Measurements from ENCODE around the gene TCF7L2. TPM values are rescaled to one million over a fixed set of nuclear protein-coding genes. Genes with fewer than 3 reads are reported as not detected.

Gene TCF7L2
- total RNA-seq, 2 experiments from 2014 or later = 1.3 to 8.5 TPM

- DNase-seq (ENCODE audit: low spot score) = peak; percentile 52
- peak overlapping the region; percentile 81 for H3K4me2 ChIP-seq (ENCODE audit: low read length)
- CTCF ChIA-PET (ENCODE audit: unreplicated experiment) = no interaction called here
- BruUV-seq (replicated peaks) = no TSS peak
- H3K79me2 ChIP-seq (ENCODE audit: insufficient read depth, low read depth, low read length) = no peaks in the 10 kb centered on the region
- TF ChIP-seq EZH2phosphoT487 (IDR thresholded peaks at IDR 0.05; ENCODE audit: borderline replicate concordance, low read depth, low read length) = no peak
- TF ChIP-seq, protein P1, sequence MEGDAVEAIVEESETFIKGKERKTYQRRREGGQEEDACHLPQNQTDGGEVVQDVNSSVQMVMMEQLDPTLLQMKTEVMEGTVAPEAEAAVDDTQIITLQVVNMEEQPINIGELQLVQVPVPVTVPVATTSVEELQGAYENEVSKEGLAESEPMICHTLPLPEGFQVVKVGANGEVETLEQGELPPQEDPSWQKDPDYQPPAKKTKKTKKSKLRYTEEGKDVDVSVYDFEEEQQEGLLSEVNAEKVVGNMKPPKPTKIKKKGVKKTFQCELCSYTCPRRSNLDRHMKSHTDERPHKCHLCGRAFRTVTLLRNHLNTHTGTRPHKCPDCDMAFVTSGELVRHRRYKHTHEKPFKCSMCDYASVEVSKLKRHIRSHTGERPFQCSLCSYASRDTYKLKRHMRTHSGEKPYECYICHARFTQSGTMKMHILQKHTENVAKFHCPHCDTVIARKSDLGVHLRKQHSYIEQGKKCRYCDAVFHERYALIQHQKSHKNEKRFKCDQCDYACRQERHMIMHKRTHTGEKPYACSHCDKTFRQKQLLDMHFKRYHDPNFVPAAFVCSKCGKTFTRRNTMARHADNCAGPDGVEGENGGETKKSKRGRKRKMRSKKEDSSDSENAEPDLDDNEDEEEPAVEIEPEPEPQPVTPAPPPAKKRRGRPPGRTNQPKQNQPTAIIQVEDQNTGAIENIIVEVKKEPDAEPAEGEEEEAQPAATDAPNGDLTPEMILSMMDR (conservative IDR thresholded peaks at IDR 0.05; ENCODE audit: low read length) = no peak
- H3K4me1 ChIP-seq (ENCODE audit: insufficient read depth, low read length, poor library complexity, severe bottlenecking) = peaks cover 16% of the 10 kb centered on the region
- intact Hi-C loops (cut with micrococcal nuclease; ENCODE audit: unreplicated experiment) = loop anchor here (5.0 kb wide), 2 partner anchors 726 to 769 kb away; partner anchors contain the start of genes CASP7 and GPAM
- peak overlapping the region; percentile 75 for H3K4me3 ChIP-seq (ENCODE audit: low read depth, low read length, poor library complexity, severe bottlenecking)
- H3K9me2 ChIP-seq (ENCODE audit: insufficient read depth, low read length) = no peaks in the 10 kb centered on the region
- no peaks in the 10 kb centered on the region for H3K36me3 ChIP-seq (ENCODE audit: insufficient read depth, low read length)
- peak overlapping the region; percentile 44 for H3K27ac ChIP-seq (ENCODE audit: low read depth, low read length, poor library complexity, severe bottlenecking)
- H2AFZ ChIP-seq (ENCODE audit: low read length) = peak overlapping the region; percentile 70
- POLR2A ChIA-PET = no interaction called here
- H3K9me3 ChIP-seq (ENCODE audit: low read length) = no peaks in the 10 kb centered on the region
- H4K20me1 ChIP-seq (ENCODE audit: insufficient read depth, low read length) = no peaks in the 10 kb centered on the region
Observed at GRCh38 chr10:112950714-112951358, 789 bp downstream of the TCF7L2 start.

GRCh38 chr10:112951359-112952281 is 1.6 kb downstream of the TCF7L2 start:
- peak; percentile 37 for DNase-seq (ENCODE audit: low spot score)
- H3K27ac ChIP-seq (ENCODE audit: low read depth, low read length, poor library complexity, severe bottlenecking) = no peak overlapping the region
- intact Hi-C loops (cut with micrococcal nuclease; ENCODE audit: unreplicated experiment) = loop anchor here (5.0 kb wide), 2 partner anchors 726 to 769 kb away; partner anchors contain the start of genes CASP7 and GPAM
- no peaks in the 10 kb centered on the region for H4K20me1 ChIP-seq (ENCODE audit: insufficient read depth, low read length)
- H3K4me2 ChIP-seq (ENCODE audit: low read length) = peak overlapping the region; percentile 88
- H3K9me2 ChIP-seq (ENCODE audit: insufficient read depth, low read length) = no peaks in the 10 kb centered on the region
- H3K4me3 ChIP-seq (ENCODE audit: low read depth, low read length, poor library complexity, severe bottlenecking) = peak overlapping the region; percentile 75
- ChIA-PET POLR2A (no interaction called here), CTCF (ENCODE audit: unreplicated experiment) (no interaction called here)
- H2AFZ ChIP-seq (ENCODE audit: low read length) = peak overlapping the region; percentile 73
- H3K4me1 ChIP-seq (ENCODE audit: insufficient read depth, low read length, poor library complexity, severe bottlenecking) = peaks cover 19% of the 10 kb centered on the region
- H3K36me3 ChIP-seq (ENCODE audit: insufficient read depth, low read length) = no peaks in the 10 kb centered on the region
- H3K9me3 ChIP-seq (ENCODE audit: low read length) = no peaks in the 10 kb centered on the region
- no TSS peak for BruUV-seq (replicated peaks)
- TF ChIP-seq EZH2phosphoT487 (IDR thresholded peaks at IDR 0.05; ENCODE audit: borderline replicate concordance, low read depth, low read length) = no peak
- TF ChIP-seq, protein P1 (conservative IDR thresholded peaks at IDR 0.05; ENCODE audit: low read length) = no peak
- H3K79me2 ChIP-seq (ENCODE audit: insufficient read depth, low read depth, low read length) = no peaks in the 10 kb centered on the region
